Smooth muscle cell (in vitro differentiated cells): ENCODE measurements around the gene CHRNA9. TPM values are rescaled to one million over a fixed set of nuclear protein-coding genes. Genes with fewer than 3 reads are reported as not detected.

Experiments
- DNase-seq: peaks from one replicate; lab custom pipeline; 2025; ENCODE audit not compliant: unreplicated experiment; lab: John Stamatoyannopoulos, UW
- H2AFZ ChIP-seq: fragments of 200-600 bp; sonication (generic); 2 replicates; pipeline ENCODE4 v1.6.0; 2016; ENCODE audit warnings: antibody characterized with exemption, low read depth, mild to moderate bottlenecking
- H3F3A ChIP-seq: fragments of 200-600 bp; sonication (generic); 2 replicates; pipeline ENCODE4 v1.6.0; 2017; ENCODE audit warnings: antibody characterized with exemption, low read depth
- H3K27ac ChIP-seq: fragments of 200-600 bp; sonication (generic); 2 replicates; pipeline ENCODE4 v1.5.1; 2016; ENCODE audit warnings: low read depth, mild to moderate bottlenecking
- H3K27me3 ChIP-seq: fragments of 200-600 bp; sonication (generic); 2 replicates; pipeline ENCODE4 v1.6.1; 2016; ENCODE audit warnings: low read depth, mild to moderate bottlenecking
- H3K36me3 ChIP-seq: fragments of 200-600 bp; sonication (generic); 2 replicates; pipeline ENCODE4 v1.5.1; 2016; ENCODE audit warnings: low read depth
- H3K4me1 ChIP-seq: fragments of 200-600 bp; sonication (generic); 2 replicates; pipeline ENCODE4 v1.5.1; 2016; ENCODE audit warnings: low read depth
- H3K4me2 ChIP-seq: fragments of 200-600 bp; sonication (generic); 2 replicates; pipeline ENCODE4 v1.6.0; 2016; ENCODE audit warnings: mild to moderate bottlenecking
- H3K4me3 ChIP-seq: fragments of 200-600 bp; sonication (generic); 2 replicates; pipeline ENCODE4 v1.5.1; 2016; ENCODE audit warnings: mild to moderate bottlenecking
- H3K79me2 ChIP-seq: fragments of 200-600 bp; sonication (generic); 2 replicates; pipeline ENCODE4 v1.6.0; 2016; ENCODE audit warnings: low read depth, mild to moderate bottlenecking
- H3K9ac ChIP-seq: fragments of 200-600 bp; sonication (generic); 2 replicates; pipeline ENCODE4 v1.6.0; 2016; ENCODE audit warnings: low read depth
- H3K9me3 ChIP-seq: fragments of 200-600 bp; sonication (generic); replicated peaks from 2 replicates; pipeline ENCODE4 v1.5.1; 2016; ENCODE audit warnings: low read depth
- H4K20me1 ChIP-seq: fragments of 200-600 bp; sonication (generic); 2 replicates; pipeline ENCODE4 v1.6.0; 2016; ENCODE audit warnings: low read depth
- CTCF ChIP-seq: fragments of 200-600 bp; sonication (generic); IDR thresholded peaks from 2 replicates; pipeline ENCODE4 v1.5.1; 2017; ENCODE audit warnings: borderline replicate concordance, mild to moderate bottlenecking, antibody characterized with exemption; ENCODE audit not compliant: insufficient read depth, poor library complexity, severe bottlenecking
- WGBS: methylation state at CpG from one replicate; pipeline ENCODE4 v1.1.7; 2016; ENCODE audit warnings: low lambda C conversion rate; 5-methylcytosine and 5-hydroxymethylcytosine counted together
- polyA plus RNA-seq: library from polyadenylated mRNA; unstranded; fragments of >200 nt; fragmentation: Nextera tagmentation; extraction: Ambion mirVana; gene quantifications from 2 replicates; pipeline ENCODE4 v1.2.1, GENCODE V29; 2016
- total RNA-seq: library from RNA; depleted of rRNA; stranded (reverse); fragments of >200 nt; gene quantifications from 2 replicates; pipeline ENCODE4 v1.2.3, GENCODE V29; 2014

Gene CHRNA9
- total and polyA plus RNA-seq, 2 experiments from 2014 or later: 2.4 to 15.8 TPM

GRCh38 chr4:40316333-40316781 is 18.8 kb upstream of the CHRNA9 start:
- no peak for TF ChIP-seq CTCF
- Histone ChIP-seq H3K4me2 (peak overlapping the region; percentile 83), H3K79me2 (no peaks in the 10 kb centered on the region), H3K9me3 (no peaks in the 10 kb centered on the region), H2AFZ (no peak overlapping the region), H3K27ac (peak overlapping the region; percentile 98), H3K4me1 (no peaks in the 10 kb centered on the region), H3K4me3 (peak overlapping the region; percentile 39), H3K36me3 (no peaks in the 10 kb centered on the region), H4K20me1 (no peaks in the 10 kb centered on the region), H3K9ac (peak overlapping the region; percentile 93), H3K27me3 (no peaks in the 10 kb centered on the region), H3F3A (peaks cover 3% of the 10 kb centered on the region)
- DNase-seq: no peak
- WGBS: 26% methylated on average over 3 of the region's 3 CpGs

- Histone ChIP-seq H3K4me2 (peak overlapping the region; percentile 83), H3K4me3 (peak overlapping the region; percentile 39), H3K9ac (peak overlapping the region; percentile 93), H3K4me1 (no peaks in the 10 kb centered on the region), H3K27me3 (no peaks in the 10 kb centered on the region), H3K79me2 (no peaks in the 10 kb centered on the region), H3K9me3 (no peaks in the 10 kb centered on the region), H2AFZ (peak overlapping the region; percentile 75), H3K36me3 (no peaks in the 10 kb centered on the region), H3F3A (peaks cover 3% of the 10 kb centered on the region), H4K20me1 (no peaks in the 10 kb centered on the region), H3K27ac (peak overlapping the region; percentile 98)
- 3% methylated on average over 19 of the region's 19 CpGs for WGBS
- DNase-seq: no peak
- TF ChIP-seq CTCF: peak; percentile 85
These were observed 18.1 kb upstream of the CHRNA9 start for GRCh38 chr4:40316782-40317635.

GRCh38 chr4:40317916-40318658 is 17.0 kb upstream of the CHRNA9 start:
- H3K36me3 ChIP-seq: no peaks in the 10 kb centered on the region
- peaks cover 3% of the 10 kb centered on the region for H3F3A ChIP-seq
- H4K20me1 ChIP-seq: no peaks in the 10 kb centered on the region
- peak overlapping the region; percentile 98 for H3K27ac ChIP-seq
- H3K9me3 ChIP-seq: no peaks in the 10 kb centered on the region
- no peaks in the 10 kb centered on the region for H3K79me2 ChIP-seq
- H2AFZ ChIP-seq: no peak overlapping the region
- no peaks in the 10 kb centered on the region for H3K27me3 ChIP-seq
- peak overlapping the region; percentile 34 for H3K4me2 ChIP-seq
- no peak overlapping the region for H3K4me3 ChIP-seq
- 33% methylated on average over 10 of the region's 10 CpGs for WGBS
- no peak overlapping the region for H3K9ac ChIP-seq
- H3K4me1 ChIP-seq: no peaks in the 10 kb centered on the region
- no peak for DNase-seq
- no peak for TF ChIP-seq CTCF
